Transverse colon (tissue), 4 donors: ENCODE measurements around the gene MSANTD2. TPM values are rescaled to one million over a fixed set of nuclear protein-coding genes. Genes with fewer than 3 reads are reported as not detected.

ENCODE experiments used
- DNase-seq: peaks from one replicate; pipeline ENCODE4 v3.0.0-alpha.2; 2019
- H3K27ac ChIP-seq, 4 donors: fragments of 200-600 bp; sonication (generic); 2 replicates each; pipeline ENCODE4 v1.5.1; 2016 to 2018; ENCODE audit warnings: inconsistent platforms in 4 of 4
- H3K27me3 ChIP-seq: fragments of 200-600 bp; sonication (generic); 2 replicates; pipeline ENCODE4 v1.5.1; 2017; ENCODE audit warnings: inconsistent platforms
- H3K36me3 ChIP-seq, 4 donors: fragments of 200-600 bp; sonication (generic); 2 replicates each; pipeline ENCODE4 v1.5.1; 2017 to 2019; ENCODE audit warnings: inconsistent platforms in 4 of 4
- H3K4me1 ChIP-seq, 4 donors: fragments of 200-600 bp; sonication (generic); 2 replicates each; pipeline ENCODE4 v1.5.1; 2017 to 2020; ENCODE audit warnings: inconsistent platforms in 4 of 4
- H3K4me3 ChIP-seq, 4 donors: fragments of 200-600 bp; sonication (generic); 1 replicate in 1 of 4; 2 replicates in 3 of 4; pipeline versions ENCODE4 v1.5.1 to v1.6.1; 2017 to 2019; ENCODE audit warnings: inconsistent platforms in 4 of 4
- H3K9me3 ChIP-seq, 2 donors: fragments of 200-600 bp; sonication (generic); 2 replicates each; pipeline ENCODE4 v1.5.1; 2017 to 2019; ENCODE audit warnings: inconsistent platforms in 2 of 2
- CTCF ChIP-seq, 5 experiments: fragments of 200-600 bp in 3 of 5; fragments of 450-650 bp in 2 of 5; sonication (generic) in 3 of 5; IDR thresholded peaks; 1 replicate in 2 of 5; 2 replicates in 3 of 5; pipeline ENCODE4 v1.5.1; 2016 to 2017; ENCODE audit warnings: antibody characterized with exemption in 5 of 5, inconsistent platforms in 3 of 5, mild to moderate bottlenecking in 2 of 5, moderate library complexity in 1 of 5
- EP300 ChIP-seq: sonication (generic); formaldehyde crosslinking; IDR thresholded peaks from one replicate; pipeline ENCODE4 v1.6.1; 2017; ENCODE audit warnings: antibody characterized with exemption, low read depth
- POLR2A ChIP-seq: fragments of 450-650 bp; IDR thresholded peaks from one replicate; pipeline ENCODE4 v1.6.1; 2016; ENCODE audit warnings: antibody characterized with exemption, mild to moderate bottlenecking, moderate library complexity
- POLR2AphosphoS5 ChIP-seq, 3 donors: sonication (generic); formaldehyde crosslinking; IDR thresholded peaks; one replicate each; pipeline ENCODE4 v1.6.1; 2016; ENCODE audit warnings: antibody characterized with exemption in 3 of 3
- WGBS, 2 donors: methylation state at CpG; one replicate each; pipeline ENCODE4 v1.1.5; 2018; ENCODE audit warnings: low coverage in 1 of 2; 5-methylcytosine and 5-hydroxymethylcytosine counted together
- in situ Hi-C, 4 donors: fragments of 200-750 bp; cut with MboI; loops; one replicate each; pipeline versions ENCODE4 v1.15.0 to v1.15.1; 2017; ENCODE audit warnings: low sequenced_read_pairs in 3 of 4, low pct_ligation_motif_present in 1 of 4, low pct_unique_long_range_greater_than_20kb in 1 of 4
- intact Hi-C: fragments of 100-400 bp; cut with DNase I; formaldehyde crosslinking; loops from one replicate; pipeline ENCODE4 v1.15.1; 2023; ENCODE audit warnings: low total_unique reads
- total RNA-seq, 4 donors: library from RNA; depleted of rRNA; stranded (reverse); fragments of >200 nt; gene quantifications; one replicate each; pipeline ENCODE4 v1.1.0, GENCODE V29; 2016

MSANTD2 gene
- total RNA-seq, 4 donors from 2014 or later, result 8.1 to 40.0 (median 15.1) TPM

- 28 to 75% methylated on average over 1 to 8 of the region's 8 CpGs for WGBS, 2 donors
- no peaks in the 10 kb centered on the region for H3K9me3 ChIP-seq
- H3K4me3 ChIP-seq, result no peak overlapping the region
- H3K4me1 ChIP-seq, result peaks cover 0 to 16% (median 6%) of the 10 kb centered on the region in 4 donors
- intact Hi-C loops (no loop called here), in situ Hi-C loops (no loop called here)
- DNase-seq, result no peak
- no peaks in the 10 kb centered on the region for H3K36me3 ChIP-seq
- no peak overlapping the region for H3K27ac ChIP-seq
- H3K27me3 ChIP-seq, result peaks cover 14% of the 10 kb centered on the region
- TF ChIP-seq CTCF (IDR thresholded peaks at IDR 0.05), result no peak
- TF ChIP-seq EP300, result no peak
- TF ChIP-seq POLR2A, result no peak
- TF ChIP-seq POLR2AphosphoS5 (IDR thresholded peaks at IDR 0.05), result no peak
Observed at GRCh38 chr11:124823512-124824376, 23.5 kb upstream of the MSANTD2 start.

DNA sequence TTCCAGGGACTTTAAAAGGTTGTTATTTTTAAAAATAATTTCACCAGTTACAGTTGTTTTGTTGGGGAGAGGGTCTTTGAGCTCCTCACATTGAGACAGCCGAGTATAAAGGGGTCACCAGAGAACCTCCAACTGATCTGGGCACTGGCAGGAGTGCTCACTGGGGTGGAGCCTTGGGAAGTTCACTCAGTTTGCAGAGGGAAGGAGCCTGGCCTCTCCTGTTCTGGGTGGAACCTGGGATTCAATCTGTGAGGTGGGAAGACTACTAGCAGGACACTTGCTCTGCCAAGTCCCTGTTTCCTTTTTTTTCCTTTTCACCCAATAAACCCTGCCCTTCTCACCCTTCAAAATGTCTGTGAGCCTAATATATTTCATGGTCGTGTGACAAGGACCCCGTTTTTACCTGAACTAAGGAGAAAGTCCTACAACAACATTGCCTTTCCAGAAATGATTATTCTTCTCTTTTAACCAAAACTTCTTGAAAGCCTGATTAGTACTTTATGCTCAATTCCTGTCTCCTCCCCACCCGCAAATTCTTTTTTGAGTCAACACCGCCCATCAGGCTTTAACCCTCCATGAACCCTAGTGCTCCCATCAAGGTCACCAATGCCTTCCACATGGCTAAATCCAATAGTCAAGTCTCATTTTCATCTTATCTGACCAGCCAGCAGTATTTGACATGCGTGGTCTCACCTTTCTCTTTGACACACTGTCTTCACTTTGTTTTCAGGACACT, 22.0 kb upstream of the MSANTD2 start:
- H3K9me3 ChIP-seq, result no peaks in the 10 kb centered on the region
- DNase-seq, result no peak
- no peak overlapping the region for H3K4me3 ChIP-seq
- H3K27me3 ChIP-seq, result peaks cover 22% of the 10 kb centered on the region
- peaks cover 0 to 16% (median 6%) of the 10 kb centered on the region in 4 donors for H3K4me1 ChIP-seq
- WGBS, 2 donors, result 57 to 74% methylated on average over 4 to 6 of the region's 6 CpGs
- H3K27ac ChIP-seq, result no peak overlapping the region
- intact Hi-C loops, result no loop called here
- no peak for TF ChIP-seq POLR2AphosphoS5 (IDR thresholded peaks at IDR 0.05)
- TF ChIP-seq CTCF (IDR thresholded peaks at IDR 0.05), result no peak
- TF ChIP-seq EP300, result no peak
- no peaks in the 10 kb centered on the region for H3K36me3 ChIP-seq
- in situ Hi-C loops, result no loop called here

GRCh38 chr11:124817036-124817435, 16.8 kb upstream of the MSANTD2 start:
- whole genome bisulfite sequencing, 2 donors, result 54 to 80% methylated on average over 2 to 3 of the region's 3 CpGs
- peak; percentile 45 for DNase-seq
- intact Hi-C loops, result no loop called here
- no peaks in the 10 kb centered on the region for H3K4me1 ChIP-seq
- TF ChIP-seq POLR2A (no peak), EP300 (no peak), POLR2AphosphoS5 (IDR thresholded peaks at IDR 0.05) (no peak), CTCF (IDR thresholded peaks at IDR 0.05) (no peak)
- no peak overlapping the region for H3K27ac ChIP-seq
- H3K9me3 ChIP-seq, result no peaks in the 10 kb centered on the region
- no peak overlapping the region for H3K4me3 ChIP-seq
- in situ Hi-C loops, result no loop called here
- H3K36me3 ChIP-seq, result no peaks in the 10 kb centered on the region
- peaks cover 40% of the 10 kb centered on the region for H3K27me3 ChIP-seq

- intact Hi-C loops (no loop called here), in situ Hi-C loops (no loop called here)
- no peak for TF ChIP-seq CTCF (IDR thresholded peaks at IDR 0.05)
- TF ChIP-seq POLR2AphosphoS5 (IDR thresholded peaks at IDR 0.05), result no peak
- Histone ChIP-seq H3K4me1 (no peaks in the 10 kb centered on the region), H3K27ac (no peak overlapping the region), H3K27me3 (peaks cover 31% of the 10 kb centered on the region), H3K9me3 (no peaks in the 10 kb centered on the region), H3K4me3 (no peak overlapping the region), H3K36me3 (no peaks in the 10 kb centered on the region)
- 89 to 100% methylated on average over 1 of the region's 1 CpG for WGBS, 2 donors
- DNase-seq, result no peak
Observed at GRCh38 chr11:124814739-124815138, 14.5 kb upstream of the MSANTD2 start.
